Ishikawa (cell line): ENCODE data around the gene COL8A2.
A peak's percentile ranks its signal among the peaks of the same experiment; 100 is the strongest.

Experiments used
- CEBPB ChIP-seq: IDR thresholded peaks from 2 replicates; pipeline ENCODE4 v1.6.1; 2012
- CREB1 ChIP-seq: IDR thresholded peaks from 2 replicates; pipeline ENCODE4 v1.6.1; 2012; ENCODE audit warnings: low read depth
- EGR1 ChIP-seq: IDR thresholded peaks from 2 replicates; pipeline ENCODE4 v1.6.1; 2012
- EP300 ChIP-seq: IDR thresholded peaks from 2 replicates; pipeline ENCODE4 v1.6.1; 2012; ENCODE audit warnings: borderline replicate concordance
- FOXM1 ChIP-seq: IDR thresholded peaks from 2 replicates; pipeline ENCODE4 v1.6.1; 2012; ENCODE audit warnings: low read depth, borderline replicate concordance
- MAX ChIP-seq: IDR thresholded peaks from 2 replicates; pipeline ENCODE4 v1.6.1; 2012
- NFIC ChIP-seq: IDR thresholded peaks from 2 replicates; pipeline ENCODE4 v1.6.1; 2012
- RAD21 ChIP-seq: IDR thresholded peaks from 2 replicates; pipeline ENCODE4 v1.6.1; 2012; ENCODE audit warnings: low read depth
- REST ChIP-seq: IDR thresholded peaks from 2 replicates; pipeline ENCODE4 v1.6.1; 2012; ENCODE audit warnings: low read depth, mild to moderate bottlenecking
- TAF1 ChIP-seq: IDR thresholded peaks from 2 replicates; pipeline ENCODE4 v1.6.1; 2012; ENCODE audit warnings: low read depth, mild to moderate bottlenecking
- TCF12 ChIP-seq: IDR thresholded peaks from 2 replicates; pipeline ENCODE4 v1.6.1; 2012; ENCODE audit warnings: low read depth
- TEAD4 ChIP-seq: IDR thresholded peaks from 2 replicates; pipeline ENCODE4 v1.6.1; 2012
- USF1 ChIP-seq: IDR thresholded peaks from 2 replicates; pipeline ENCODE4 v1.6.1; 2012
- YY1 ChIP-seq: IDR thresholded peaks from 2 replicates; pipeline ENCODE4 v1.6.1; 2012; ENCODE audit warnings: low read depth
- ZBTB7A ChIP-seq: IDR thresholded peaks from 2 replicates; pipeline ENCODE4 v1.6.1; 2012; ENCODE audit warnings: low read depth

The COL8A2 gene

GRCh38 chr1:36116901-36117300 is 8.1 kb downstream of the COL8A2 start:
- no peak for TF ChIP-seq REST
- TF ChIP-seq TCF12: no peak
- no peak for TF ChIP-seq CREB1
- no peak for TF ChIP-seq EP300
- no peak for TF ChIP-seq ZBTB7A
- no peak for TF ChIP-seq TEAD4
- TF ChIP-seq EGR1: no peak
- TF ChIP-seq TAF1: no peak
- no peak for TF ChIP-seq USF1
- TF ChIP-seq NFIC: no peak
- TF ChIP-seq FOXM1: no peak

- TF ChIP-seq CEBPB (no peak), TEAD4 (no peak), RAD21 (no peak), TCF12 (no peak), EP300 (no peak), CREB1 (no peak), ZBTB7A (no peak), MAX (no peak), EGR1 (no peak), NFIC (no peak)
These were observed 9.1 kb downstream of the COL8A2 start for GRCh38 chr1:36115931-36116330.

- TF ChIP-seq CEBPB (no peak), TEAD4 (peak; percentile 56; the same call in 1 of the 2 replicates), MAX (peak; percentile 53; the same call in 1 of the 2 replicates), NFIC (peak; percentile 43; the same call in 1 of the 2 replicates)
These were observed 9.8 kb downstream of the COL8A2 start for GRCh38 chr1:36115200-36115669.

- no peak for TF ChIP-seq USF1
- no peak for TF ChIP-seq EP300
- TF ChIP-seq ZBTB7A: no peak
These were observed 10.7 kb downstream of the COL8A2 start for GRCh38 chr1:36114371-36114770.

- TF ChIP-seq REST (no peak), TCF12 (no peak), FOXM1 (no peak), MAX (no peak), EP300 (no peak), ZBTB7A (no peak), USF1 (no peak), NFIC (no peak), TEAD4 (no peak), YY1 (no peak), RAD21 (no peak), EGR1 (no peak), TAF1 (no peak), CREB1 (no peak), CEBPB (no peak)
These were observed 12.2 kb downstream of the COL8A2 start for GRCh38 chr1:36112823-36113222.

- TF ChIP-seq ZBTB7A (no peak), REST (no peak), RAD21 (no peak), USF1 (no peak), TAF1 (no peak), EGR1 (no peak), NFIC (no peak), EP300 (no peak), YY1 (no peak), TCF12 (no peak), CEBPB (no peak), MAX (no peak), CREB1 (no peak), FOXM1 (no peak), TEAD4 (no peak)
These were observed 13.9 kb downstream of the COL8A2 start for GRCh38 chr1:36111151-36111550.
